ENCODE data around the gene SSTR1.
A peak's percentile ranks its signal among the peaks of the same experiment; 100 is the strongest.

Gene SSTR1

GRCh38 chr14:38203929-38204718 lies 3.6 kb upstream of the SSTR1 start:
- ATAC-seq, result no peak

GRCh38 chr14:38204719-38205115 lies 3.0 kb upstream of the SSTR1 start:
- ATAC-seq, result no peak

- ATAC-seq, result no peak
Observed at GRCh38 chr14:38205119-38205813, 2.4 kb upstream of the SSTR1 start.

- no peak for ATAC-seq
Observed at GRCh38 chr14:38205949-38206665, 1.6 kb upstream of the SSTR1 start.

GRCh38 chr14:38206689-38207376 lies 871 bp upstream of the SSTR1 start:
- no peak for ATAC-seq

- no peak for ATAC-seq
Observed at GRCh38 chr14:38207377-38207735, 348 bp upstream of the SSTR1 start.

GRCh38 chr14:38208618-38209562 lies 1.2 kb downstream of the SSTR1 start:
- ATAC-seq, result peak in 1 of 2 donors; percentile 20

GRCh38 chr14:38209572-38210557 lies 2.2 kb downstream of the SSTR1 start:
- no peak for ATAC-seq

GRCh38 chr14:38210587-38211216 lies 3.0 kb downstream of the SSTR1 start:
- no peak for ATAC-seq

- no peak for ATAC-seq
Observed at GRCh38 chr14:38211255-38211735, 3.6 kb downstream of the SSTR1 start.

GRCh38 chr14:38212111-38212510 lies 4.4 kb downstream of the SSTR1 start:
- no peak for ATAC-seq

GRCh38 chr14:38213001-38213400 lies 5.3 kb downstream of the SSTR1 start:
- ATAC-seq, result no peak

- ATAC-seq, result no peak
Observed at GRCh38 chr14:38217553-38217952, 9.8 kb downstream of the SSTR1 start.

GRCh38 chr14:38221077-38221476 lies 13.4 kb downstream of the SSTR1 start:
- ATAC-seq, result no peak

GRCh38 chr14:38224338-38224737 lies 16.6 kb downstream of the SSTR1 start:
- ATAC-seq, result no peak

GRCh38 chr14:38225946-38226345 lies 18.2 kb downstream of the SSTR1 start:
- ATAC-seq, result no peak

- no peak for ATAC-seq
Observed at GRCh38 chr14:38226366-38226765, 18.7 kb downstream of the SSTR1 start.

GRCh38 chr14:38233218-38233617 lies 25.5 kb downstream of the SSTR1 start:
- ATAC-seq, result no peak

GRCh38 chr14:38238332-38238731 lies 30.6 kb downstream of the SSTR1 start:
- no peak for ATAC-seq

- ATAC-seq, result no peak
Observed at GRCh38 chr14:38238878-38239277, 31.2 kb downstream of the SSTR1 start.

Measured in activated CD4-positive, CD25-positive, alpha-beta regulatory T cell treated with anti-CD3 and anti-CD28 coated beads, Interleukin-2, amount 50 U/mL, for 24 hours (primary cell).